GM19328 (cell line): Measurements from ENCODE around the gene CNTLN.
"Not testable (repeated sequence)": the region's sequence is repeated elsewhere in the genome, so short reads cannot be mapped to it uniquely, and the experiment has no call there.

ENCODE experiments used
- ATAC-seq: cut with Tn5 transposase; IDR thresholded peaks from one replicate; pipeline ENCODE4 v1.9.1; 2021; ENCODE audit warnings: mild to moderate bottlenecking, moderate library complexity; ENCODE audit not compliant: unreplicated experiment

Gene CNTLN

GRCh38 chr9:17397166-17397728 lies 262.4 kb downstream of the CNTLN start:
- ATAC-seq = not testable (repeated sequence)

- no peak for ATAC-seq
Observed at GRCh38 chr9:17398350-17398749, 263.5 kb downstream of the CNTLN start.

GRCh38 chr9:17401858-17402257 lies 267.0 kb downstream of the CNTLN start:
- ATAC-seq = no peak

- no peak for ATAC-seq
Observed at GRCh38 chr9:17402309-17402708, 267.5 kb downstream of the CNTLN start.

GRCh38 chr9:17403539-17403938 lies 268.7 kb downstream of the CNTLN start:
- no peak for ATAC-seq

- no peak for ATAC-seq
Observed at GRCh38 chr9:17414986-17415385, 280.1 kb downstream of the CNTLN start.

- ATAC-seq = no peak
Observed at GRCh38 chr9:17422994-17423680, 288.3 kb downstream of the CNTLN start.

- no peak for ATAC-seq
Observed at GRCh38 chr9:17423681-17424011, 288.8 kb downstream of the CNTLN start.

GRCh38 chr9:17425384-17425783 lies 290.5 kb downstream of the CNTLN start:
- ATAC-seq = no peak

GRCh38 chr9:17433526-17433925 lies 298.7 kb downstream of the CNTLN start:
- ATAC-seq = no peak

GRCh38 chr9:17436854-17437253 lies 302.0 kb downstream of the CNTLN start:
- no peak for ATAC-seq

- no peak for ATAC-seq
Observed at GRCh38 chr9:17437813-17438212, 303.0 kb downstream of the CNTLN start.

- not testable (repeated sequence) for ATAC-seq
Observed at GRCh38 chr9:17445126-17445525, 310.3 kb downstream of the CNTLN start.

GRCh38 chr9:17453751-17454150 lies 318.9 kb downstream of the CNTLN start:
- no peak for ATAC-seq

GRCh38 chr9:17462869-17463464 lies 328.1 kb downstream of the CNTLN start:
- peak; percentile 63 for ATAC-seq

GRCh38 chr9:17470036-17470813 lies 335.4 kb downstream of the CNTLN start:
- ATAC-seq = no peak

- ATAC-seq = no peak
Observed at GRCh38 chr9:17472126-17472525, 337.3 kb downstream of the CNTLN start.

- ATAC-seq = no peak
Observed at GRCh38 chr9:17476401-17476800, 341.6 kb downstream of the CNTLN start.

- ATAC-seq = no peak
Observed at GRCh38 chr9:17477816-17478215, 343.0 kb downstream of the CNTLN start.

GRCh38 chr9:17480966-17481365 lies 346.1 kb downstream of the CNTLN start:
- ATAC-seq = no peak

GRCh38 chr9:17481565-17481964 lies 346.7 kb downstream of the CNTLN start:
- ATAC-seq = no peak

- no peak for ATAC-seq
Observed at GRCh38 chr9:17484906-17485305, 350.1 kb downstream of the CNTLN start.
